Measurements from ENCODE around the gene AIF1.

AIF1 gene

DNA sequence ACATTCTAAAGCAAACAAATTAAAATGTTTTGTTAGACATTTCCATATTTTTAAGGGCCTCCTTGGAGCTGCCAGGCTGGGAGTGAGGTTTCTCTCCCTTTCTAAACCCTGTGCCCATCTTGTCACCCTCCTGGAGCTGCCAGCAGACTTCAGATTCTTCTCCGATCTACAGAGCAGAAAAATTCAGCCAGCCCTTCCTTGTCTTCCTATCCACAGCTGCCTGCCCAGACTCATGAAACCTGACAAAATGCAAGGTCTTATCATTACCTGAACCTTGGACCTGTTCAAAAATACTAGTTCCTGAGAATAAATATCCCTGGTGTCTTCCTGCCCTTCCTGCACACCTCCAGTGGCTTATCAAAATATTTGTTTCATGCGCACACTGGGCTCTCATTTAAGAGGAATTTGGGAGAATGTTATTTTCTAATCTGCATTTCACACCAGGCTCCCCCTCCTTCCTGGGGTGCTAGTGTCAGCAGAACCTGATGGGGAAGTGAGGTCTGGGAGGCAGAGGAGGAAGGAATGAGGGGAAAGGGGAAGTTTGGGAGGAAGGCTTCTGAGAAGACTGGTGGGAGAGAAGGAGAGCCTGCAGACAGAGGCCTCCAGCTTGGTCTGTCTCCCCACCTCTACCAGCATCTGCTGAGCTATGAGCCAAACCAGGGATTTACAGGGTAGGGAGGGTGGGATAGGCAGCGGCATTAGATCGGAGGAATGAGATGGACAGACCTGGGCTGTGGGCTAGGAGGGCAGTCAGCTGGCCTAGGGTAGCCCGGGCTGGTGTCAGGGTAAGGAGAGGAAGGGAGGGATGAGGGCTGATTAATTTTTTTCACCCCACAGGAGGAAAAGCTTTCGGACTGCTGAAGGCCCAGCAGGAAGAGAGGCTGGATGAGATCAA lies at the start of gene AIF1:
AIF1 (plus strand) TSS at position 551 of the 895 bp plus-strand sequence; CDS start at position 647, 96 bp downstream.
- DNase-seq, result no peak

GRCh38 chr6:31567531-31568370 lies 47.3 kb upstream of the AIF1 start:
- no peak for DNase-seq

GRCh38 chr6:31568537-31568961 lies 46.5 kb upstream of the AIF1 start:
- no peak for DNase-seq

- no peak for DNase-seq
Observed at GRCh38 chr6:31569861-31570536, 45.0 kb upstream of the AIF1 start.

DNA sequence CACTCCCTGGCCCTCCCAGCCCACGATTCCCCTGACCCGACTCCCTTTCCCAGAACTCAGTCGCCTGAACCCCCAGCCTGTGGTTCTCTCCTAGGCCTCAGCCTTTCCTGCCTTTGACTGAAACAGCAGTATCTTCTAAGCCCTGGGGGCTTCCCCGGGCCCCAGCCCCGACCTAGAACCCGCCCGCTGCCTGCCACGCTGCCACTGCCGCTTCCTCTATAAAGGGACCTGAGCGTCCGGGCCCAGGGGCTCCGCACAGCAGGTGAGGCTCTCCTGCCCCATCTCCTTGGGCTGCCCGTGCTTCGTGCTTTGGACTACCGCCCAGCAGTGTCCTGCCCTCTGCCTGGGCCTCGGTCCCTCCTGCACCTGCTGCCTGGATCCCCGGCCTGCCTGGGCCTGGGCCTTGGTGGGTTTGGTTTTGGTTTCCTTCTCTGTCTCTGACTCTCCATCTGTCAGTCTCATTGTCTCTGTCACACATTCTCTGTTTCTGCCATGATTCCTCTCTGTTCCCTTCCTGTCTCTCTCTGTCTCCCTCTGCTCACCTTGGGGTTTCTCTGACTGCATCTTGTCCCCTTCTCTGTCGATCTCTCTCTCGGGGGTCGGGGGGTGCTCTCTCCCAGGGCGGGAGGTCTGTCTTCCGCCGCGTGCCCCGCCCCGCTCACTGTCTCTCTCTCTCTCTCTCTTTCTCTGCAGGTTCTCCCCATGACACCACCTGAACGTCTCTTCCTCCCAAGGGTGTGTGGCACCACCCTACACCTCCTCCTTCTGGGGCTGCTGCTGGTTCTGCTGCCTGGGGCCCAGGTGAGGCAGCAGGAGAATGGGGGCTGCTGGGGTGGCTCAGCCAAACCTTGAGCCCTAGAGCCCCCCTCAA lies 42.8 kb upstream of the AIF1 start, which contains the start of gene LTA:
LTA (plus strand) TSS at position 249 of the 871 bp plus-strand sequence; CDS start at position 703, 454 bp downstream.
- no peak for DNase-seq

GRCh38 chr6:31573239-31574105 lies 41.6 kb upstream of the AIF1 start:
- DNase-seq, result no peak

DNA sequence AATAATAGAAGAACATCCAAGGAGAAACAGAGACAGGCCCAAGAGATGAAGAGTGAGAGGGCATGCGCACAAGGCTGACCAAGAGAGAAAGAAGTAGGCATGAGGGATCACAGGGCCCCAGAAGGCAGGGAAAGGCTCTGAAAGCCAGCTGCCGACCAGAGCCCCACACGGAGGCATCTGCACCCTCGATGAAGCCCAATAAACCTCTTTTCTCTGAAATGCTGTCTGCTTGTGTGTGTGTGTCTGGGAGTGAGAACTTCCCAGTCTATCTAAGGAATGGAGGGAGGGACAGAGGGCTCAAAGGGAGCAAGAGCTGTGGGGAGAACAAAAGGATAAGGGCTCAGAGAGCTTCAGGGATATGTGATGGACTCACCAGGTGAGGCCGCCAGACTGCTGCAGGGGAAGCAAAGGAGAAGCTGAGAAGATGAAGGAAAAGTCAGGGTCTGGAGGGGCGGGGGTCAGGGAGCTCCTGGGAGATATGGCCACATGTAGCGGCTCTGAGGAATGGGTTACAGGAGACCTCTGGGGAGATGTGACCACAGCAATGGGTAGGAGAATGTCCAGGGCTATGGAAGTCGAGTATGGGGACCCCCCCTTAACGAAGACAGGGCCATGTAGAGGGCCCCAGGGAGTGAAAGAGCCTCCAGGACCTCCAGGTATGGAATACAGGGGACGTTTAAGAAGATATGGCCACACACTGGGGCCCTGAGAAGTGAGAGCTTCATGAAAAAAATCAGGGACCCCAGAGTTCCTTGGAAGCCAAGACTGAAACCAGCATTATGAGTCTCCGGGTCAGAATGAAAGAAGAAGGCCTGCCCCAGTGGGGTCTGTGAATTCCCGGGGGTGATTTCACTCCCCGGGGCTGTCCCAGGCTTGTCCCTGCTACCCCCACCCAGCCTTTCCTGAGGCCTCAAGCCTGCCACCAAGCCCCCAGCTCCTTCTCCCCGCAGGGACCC lies 40.6 kb upstream of the AIF1 start:
- no peak for DNase-seq

DNA sequence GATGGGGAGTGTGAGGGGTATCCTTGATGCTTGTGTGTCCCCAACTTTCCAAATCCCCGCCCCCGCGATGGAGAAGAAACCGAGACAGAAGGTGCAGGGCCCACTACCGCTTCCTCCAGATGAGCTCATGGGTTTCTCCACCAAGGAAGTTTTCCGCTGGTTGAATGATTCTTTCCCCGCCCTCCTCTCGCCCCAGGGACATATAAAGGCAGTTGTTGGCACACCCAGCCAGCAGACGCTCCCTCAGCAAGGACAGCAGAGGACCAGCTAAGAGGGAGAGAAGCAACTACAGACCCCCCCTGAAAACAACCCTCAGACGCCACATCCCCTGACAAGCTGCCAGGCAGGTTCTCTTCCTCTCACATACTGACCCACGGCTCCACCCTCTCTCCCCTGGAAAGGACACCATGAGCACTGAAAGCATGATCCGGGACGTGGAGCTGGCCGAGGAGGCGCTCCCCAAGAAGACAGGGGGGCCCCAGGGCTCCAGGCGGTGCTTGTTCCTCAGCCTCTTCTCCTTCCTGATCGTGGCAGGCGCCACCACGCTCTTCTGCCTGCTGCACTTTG lies 39.6 kb upstream of the AIF1 start, which contains the start of gene TNF:
TNF (plus strand) TSS at position 231 of the 567 bp plus-strand sequence; CDS start at position 408, 177 bp downstream.
- no peak for DNase-seq

GRCh38 chr6:31575952-31576685 lies 38.9 kb upstream of the AIF1 start:
- no peak for DNase-seq

- no peak for DNase-seq
Observed at GRCh38 chr6:31576897-31577578, 38.0 kb upstream of the AIF1 start.

DNA sequence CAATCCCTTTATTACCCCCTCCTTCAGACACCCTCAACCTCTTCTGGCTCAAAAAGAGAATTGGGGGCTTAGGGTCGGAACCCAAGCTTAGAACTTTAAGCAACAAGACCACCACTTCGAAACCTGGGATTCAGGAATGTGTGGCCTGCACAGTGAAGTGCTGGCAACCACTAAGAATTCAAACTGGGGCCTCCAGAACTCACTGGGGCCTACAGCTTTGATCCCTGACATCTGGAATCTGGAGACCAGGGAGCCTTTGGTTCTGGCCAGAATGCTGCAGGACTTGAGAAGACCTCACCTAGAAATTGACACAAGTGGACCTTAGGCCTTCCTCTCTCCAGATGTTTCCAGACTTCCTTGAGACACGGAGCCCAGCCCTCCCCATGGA lies 37.5 kb upstream of the AIF1 start:
- DNase-seq, result no peak

DNA sequence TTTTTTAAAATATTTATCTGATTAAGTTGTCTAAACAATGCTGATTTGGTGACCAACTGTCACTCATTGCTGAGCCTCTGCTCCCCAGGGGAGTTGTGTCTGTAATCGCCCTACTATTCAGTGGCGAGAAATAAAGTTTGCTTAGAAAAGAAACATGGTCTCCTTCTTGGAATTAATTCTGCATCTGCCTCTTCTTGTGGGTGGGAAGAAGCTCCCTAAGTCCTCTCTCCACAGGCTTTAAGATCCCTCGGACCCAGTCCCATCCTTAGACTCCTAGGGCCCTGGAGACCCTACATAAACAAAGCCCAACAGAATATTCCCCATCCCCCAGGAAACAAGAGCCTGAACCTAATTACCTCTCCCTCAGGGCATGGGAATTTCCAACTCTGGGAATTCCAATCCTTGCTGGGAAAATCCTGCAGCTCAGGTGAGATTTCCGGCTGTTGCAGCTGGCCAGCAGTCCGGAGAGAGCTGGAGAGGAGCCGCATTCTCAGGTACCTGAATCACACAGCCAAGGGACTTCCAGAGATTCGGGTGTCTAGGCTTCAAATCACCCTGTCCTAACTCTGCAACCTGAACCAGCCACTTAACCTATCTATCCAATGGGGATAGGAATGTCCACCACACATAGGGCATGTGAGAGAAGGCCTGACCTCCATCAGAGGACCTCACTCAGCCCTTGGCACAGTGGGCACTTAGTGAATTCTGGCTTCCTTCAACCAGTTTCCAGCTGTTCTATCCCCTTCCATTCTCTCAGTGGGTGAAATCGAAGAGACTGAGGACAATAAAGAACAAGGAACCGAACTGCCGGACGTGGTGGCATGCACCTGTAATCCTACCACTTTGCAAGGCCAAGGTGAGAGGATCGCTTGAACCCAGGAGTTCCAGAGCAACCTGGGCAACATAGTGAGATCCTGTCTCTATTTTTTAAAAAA lies 36.6 kb upstream of the AIF1 start:
- DNase-seq, result no peak

GRCh38 chr6:31579119-31579505 lies 35.9 kb upstream of the AIF1 start:
- no peak for DNase-seq

- DNase-seq, result no peak
Observed at GRCh38 chr6:31579546-31580437, 35.2 kb upstream of the AIF1 start.

GRCh38 chr6:31580438-31580740 lies 34.6 kb upstream of the AIF1 start:
- DNase-seq, result no peak
